Measurements from ENCODE around the gene RIMBP2.

The RIMBP2 gene

GRCh38 chr12:130667421-130667960 is 48.6 kb downstream of the RIMBP2 start:
- in situ Hi-C loops (cut with HindIII; ENCODE audit: low sequenced_read_pairs), result no loop called here
- TF ChIP-seq CTCF (IDR thresholded peaks at IDR 0.05; ENCODE audit: low read depth, low read length, missing control alignments), result no peak
- H3K4me3 ChIP-seq (ENCODE audit: low read depth, low read length), result no peak overlapping the region
- DNase-seq (ENCODE audit: low read depth), result no peak

GRCh38 chr12:130666645-130667044 is 49.5 kb downstream of the RIMBP2 start:
- in situ Hi-C loops (cut with HindIII; ENCODE audit: low sequenced_read_pairs), result no loop called here
- DNase-seq (ENCODE audit: low read depth), result no peak
- H3K4me3 ChIP-seq (ENCODE audit: low read depth, low read length), result no peak overlapping the region

GRCh38 chr12:130665753-130666152 is 50.3 kb downstream of the RIMBP2 start:
- no peak for TF ChIP-seq CTCF (IDR thresholded peaks at IDR 0.05; ENCODE audit: low read depth, low read length, missing control alignments)
- in situ Hi-C loops (cut with HindIII; ENCODE audit: low sequenced_read_pairs), result no loop called here
- no peak overlapping the region for H3K4me3 ChIP-seq (ENCODE audit: low read depth, low read length)
- DNase-seq (ENCODE audit: low read depth), result no peak

More at GRCh38 chr12:130666645-130667044, 49.5 kb downstream of the RIMBP2 start:
- no peak for TF ChIP-seq CTCF (IDR thresholded peaks at IDR 0.05; ENCODE audit: low read depth, low read length, missing control alignments)

- in situ Hi-C loops (cut with HindIII; ENCODE audit: low sequenced_read_pairs), result no loop called here
- no peak for TF ChIP-seq CTCF (IDR thresholded peaks at IDR 0.05; ENCODE audit: low read depth, low read length, missing control alignments)
- no peak for DNase-seq (ENCODE audit: low read depth)
- H3K4me3 ChIP-seq (ENCODE audit: low read depth, low read length), result no peak overlapping the region
Observed at GRCh38 chr12:130664772-130665171, 51.3 kb downstream of the RIMBP2 start.

- in situ Hi-C loops (cut with HindIII; ENCODE audit: low sequenced_read_pairs), result no loop called here
- TF ChIP-seq CTCF (IDR thresholded peaks at IDR 0.05; ENCODE audit: low read depth, low read length, missing control alignments), result no peak
- DNase-seq (ENCODE audit: low read depth), result no peak
- no peak overlapping the region for H3K4me3 ChIP-seq (ENCODE audit: low read depth, low read length)
Observed at GRCh38 chr12:130664252-130664651, 51.8 kb downstream of the RIMBP2 start.

- TF ChIP-seq CTCF (IDR thresholded peaks at IDR 0.05; ENCODE audit: low read depth, low read length, missing control alignments), result no peak
- in situ Hi-C loops (cut with HindIII; ENCODE audit: low sequenced_read_pairs), result no loop called here
- DNase-seq (ENCODE audit: low read depth), result no peak
- H3K4me3 ChIP-seq (ENCODE audit: low read depth, low read length), result no peak overlapping the region
Observed at GRCh38 chr12:130663514-130663913, 52.6 kb downstream of the RIMBP2 start.
